Fibroblast of mammary gland (primary cell): ENCODE measurements around the gene KEL.

Experiments used
- DNase-seq: peaks from one replicate; pipeline ENCODE4 v3.0.0-alpha.2; 2010; ENCODE audit warnings: low read depth
- H3K4me3 ChIP-seq: 2 replicates; pipeline ENCODE4 v1.5.1; 2011; ENCODE audit warnings: low read depth, mild to moderate bottlenecking, low read length, moderate library complexity; ENCODE audit not compliant: control insufficient read depth
- CTCF ChIP-seq: conservative IDR thresholded peaks from 2 replicates; pipeline ENCODE4 v1.5.1; 2011; ENCODE audit warnings: low read depth, low read length, inconsistent platforms; ENCODE audit not compliant: control insufficient read depth, insufficient read depth

The KEL gene

GRCh38 chr7:142961973-142962926 is at the start of gene KEL:
Gene KEL, minus strand, starts transcription at chr7:142962363. Its CDS starts 157 bp downstream, at chr7:142962206.
- H3K4me3 ChIP-seq: no peak within 1 kb of the TSS
- DNase-seq: no peak
- no peak for TF ChIP-seq CTCF

GRCh38 chr7:143008007-143008901 is 46.1 kb upstream of the KEL start:
- DNase-seq: peak; percentile 67
- TF ChIP-seq CTCF: peak; percentile 97

GRCh38 chr7:143005632-143006260 is 43.6 kb upstream of the KEL start:
- DNase-seq: no peak
- TF ChIP-seq CTCF: no peak
- H3K4me3 ChIP-seq: no peak overlapping the region

More at GRCh38 chr7:143008007-143008901, 46.1 kb upstream of the KEL start:
- no peak overlapping the region for H3K4me3 ChIP-seq

- peak overlapping the region; percentile 8 for H3K4me3 ChIP-seq
- DNase-seq: peak; percentile 66
- TF ChIP-seq CTCF: peak; percentile 80
These were observed 41.4 kb upstream of the KEL start for GRCh38 chr7:143003393-143004051.

- no peak for DNase-seq
- no peak overlapping the region for H3K4me3 ChIP-seq
- no peak for TF ChIP-seq CTCF
These were observed 40.7 kb upstream of the KEL start for GRCh38 chr7:143002898-143003297.

- DNase-seq: peak; percentile 43
- H3K4me3 ChIP-seq: no peak overlapping the region
- peak; percentile 43 for TF ChIP-seq CTCF
These were observed 39.9 kb upstream of the KEL start for GRCh38 chr7:143002106-143002505.
